ENCODE results near the gene TMEM156.
"Not testable (repeated sequence)": the region's sequence is repeated elsewhere in the genome, so short reads cannot be mapped to it uniquely, and the experiment has no call there.

TMEM156 gene

DNA sequence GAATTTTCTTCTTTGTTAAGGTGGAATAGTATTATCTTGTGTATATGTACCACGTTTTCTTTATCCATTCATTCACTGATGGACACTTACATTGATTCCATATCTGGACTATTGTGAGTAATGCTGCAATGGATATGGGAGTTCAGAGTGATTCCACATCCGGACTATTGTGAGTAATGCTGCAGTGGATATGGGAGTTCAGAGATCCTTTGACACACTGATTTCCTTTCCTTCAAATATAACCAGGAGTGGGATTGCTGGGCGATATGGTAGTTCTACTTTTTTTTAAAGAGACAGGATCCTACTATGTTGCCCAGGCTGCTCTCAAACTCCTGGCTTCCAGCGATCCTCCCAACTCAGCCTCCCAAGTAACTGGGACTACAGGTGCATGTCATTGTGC lies 12.1 kb downstream of the TMEM156 start:
- TF ChIP-seq, protein P1, sequence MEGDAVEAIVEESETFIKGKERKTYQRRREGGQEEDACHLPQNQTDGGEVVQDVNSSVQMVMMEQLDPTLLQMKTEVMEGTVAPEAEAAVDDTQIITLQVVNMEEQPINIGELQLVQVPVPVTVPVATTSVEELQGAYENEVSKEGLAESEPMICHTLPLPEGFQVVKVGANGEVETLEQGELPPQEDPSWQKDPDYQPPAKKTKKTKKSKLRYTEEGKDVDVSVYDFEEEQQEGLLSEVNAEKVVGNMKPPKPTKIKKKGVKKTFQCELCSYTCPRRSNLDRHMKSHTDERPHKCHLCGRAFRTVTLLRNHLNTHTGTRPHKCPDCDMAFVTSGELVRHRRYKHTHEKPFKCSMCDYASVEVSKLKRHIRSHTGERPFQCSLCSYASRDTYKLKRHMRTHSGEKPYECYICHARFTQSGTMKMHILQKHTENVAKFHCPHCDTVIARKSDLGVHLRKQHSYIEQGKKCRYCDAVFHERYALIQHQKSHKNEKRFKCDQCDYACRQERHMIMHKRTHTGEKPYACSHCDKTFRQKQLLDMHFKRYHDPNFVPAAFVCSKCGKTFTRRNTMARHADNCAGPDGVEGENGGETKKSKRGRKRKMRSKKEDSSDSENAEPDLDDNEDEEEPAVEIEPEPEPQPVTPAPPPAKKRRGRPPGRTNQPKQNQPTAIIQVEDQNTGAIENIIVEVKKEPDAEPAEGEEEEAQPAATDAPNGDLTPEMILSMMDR (IDR thresholded peaks at IDR 0.05; ENCODE audit: control insufficient read depth, insufficient read depth, low read depth, low read length, missing control alignments): no peak
- H3K4me3 ChIP-seq (ENCODE audit: control insufficient read depth, low read depth, low read length): no peak overlapping the region
- DNase-seq (ENCODE audit: low read depth): no peak

DNA sequence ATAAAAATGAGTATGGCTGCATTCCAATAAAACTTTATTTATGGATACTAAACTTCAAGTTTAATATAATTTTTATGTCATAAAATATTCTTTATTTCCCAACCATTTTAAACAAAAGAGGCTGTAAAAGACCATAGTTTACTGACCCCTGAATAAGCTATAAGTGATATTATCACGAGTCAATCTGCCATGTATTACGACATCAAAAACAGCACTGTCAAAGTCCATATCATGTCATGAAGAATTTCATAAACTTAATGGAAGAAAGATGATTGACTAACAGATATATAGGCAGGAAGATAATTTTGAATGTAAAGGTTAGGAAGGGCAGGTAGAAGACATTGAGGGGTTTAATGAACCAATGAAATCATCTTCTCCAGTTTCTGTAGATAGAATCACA lies 18.2 kb downstream of the TMEM156 start:
- TF ChIP-seq, protein P1 (IDR thresholded peaks at IDR 0.05; ENCODE audit: control insufficient read depth, insufficient read depth, low read depth, low read length, missing control alignments): no peak
- H3K4me3 ChIP-seq (ENCODE audit: control insufficient read depth, low read depth, low read length): no peak overlapping the region
- DNase-seq (ENCODE audit: low read depth): no peak

DNA sequence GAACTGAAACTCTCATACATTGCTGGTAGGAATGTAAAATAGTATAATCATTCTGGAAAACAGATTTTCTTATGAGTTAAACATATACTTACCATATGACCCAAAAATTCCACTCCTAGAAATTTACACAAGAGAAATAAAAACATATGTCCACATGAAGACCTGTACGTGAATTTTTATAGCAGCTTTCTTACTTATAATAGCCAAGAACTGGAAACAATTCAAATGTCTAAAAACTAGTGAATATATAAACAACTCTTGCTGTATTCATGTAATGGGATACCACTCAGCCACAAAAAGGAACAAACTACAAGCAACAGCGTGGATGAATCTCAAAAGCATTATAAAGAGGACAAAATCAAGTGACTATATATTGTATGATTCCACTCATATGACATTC lies 27.5 kb downstream of the TMEM156 start:
- DNase-seq (ENCODE audit: low read depth): no peak
- TF ChIP-seq, protein P1 (IDR thresholded peaks at IDR 0.05; ENCODE audit: control insufficient read depth, insufficient read depth, low read depth, low read length, missing control alignments): no peak
- H3K4me3 ChIP-seq (ENCODE audit: control insufficient read depth, low read depth, low read length): no peak overlapping the region

- not testable (repeated sequence) for DNase-seq (ENCODE audit: low read depth); H3K4me3 ChIP-seq (ENCODE audit: control insufficient read depth, low read depth, low read length)
Measured at GRCh38 chr4:39002058-39002457, 30.2 kb downstream of the TMEM156 start.

DNA sequence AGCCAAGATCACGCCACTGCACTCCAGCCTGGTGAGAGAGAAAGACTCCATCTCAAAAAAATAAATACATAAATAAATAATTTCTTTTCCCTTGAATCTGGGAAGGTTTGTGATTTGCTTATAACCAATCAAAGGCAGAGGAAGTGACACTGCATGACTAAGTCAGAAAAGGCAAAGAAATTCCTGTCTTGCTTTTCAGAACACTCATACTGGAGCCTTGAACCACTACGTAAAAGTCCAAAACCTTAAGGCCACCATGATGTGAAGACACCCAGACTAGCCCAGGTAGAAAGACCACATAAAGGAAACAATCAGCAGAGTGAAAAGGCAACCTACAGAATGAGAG lies 36.6 kb downstream of the TMEM156 start:
- no peak for DNase-seq (ENCODE audit: low read depth)
- no peak overlapping the region for H3K4me3 ChIP-seq (ENCODE audit: control insufficient read depth, low read depth, low read length)
- TF ChIP-seq, protein P1 (IDR thresholded peaks at IDR 0.05; ENCODE audit: control insufficient read depth, insufficient read depth, low read depth, low read length, missing control alignments): no peak

GRCh38 chr4:38994135-38994534 lies 38.1 kb downstream of the TMEM156 start:
- TF ChIP-seq, protein P1 (IDR thresholded peaks at IDR 0.05; ENCODE audit: control insufficient read depth, insufficient read depth, low read depth, low read length, missing control alignments): no peak
- no peak for DNase-seq (ENCODE audit: low read depth)
- no peak overlapping the region for H3K4me3 ChIP-seq (ENCODE audit: control insufficient read depth, low read depth, low read length)

DNA sequence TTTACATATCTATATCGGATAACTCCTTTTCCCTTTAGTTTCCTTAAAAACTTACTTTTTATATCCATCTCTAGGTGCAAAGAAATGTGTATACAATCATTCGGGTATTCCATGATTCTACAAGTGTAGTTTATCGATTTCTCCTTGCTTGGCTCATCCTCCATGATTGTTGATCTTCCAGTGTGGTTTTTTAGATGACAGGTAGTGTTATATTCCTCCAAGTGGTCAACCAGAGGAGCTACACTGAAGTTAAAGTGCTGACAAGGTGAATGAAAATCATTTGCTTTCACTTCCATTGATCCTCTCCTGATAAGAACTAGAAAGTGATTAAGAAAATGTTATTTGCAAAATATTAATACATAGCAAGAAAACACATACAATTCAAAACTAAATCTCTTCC lies 38.5 kb downstream of the TMEM156 start:
- no peak for DNase-seq (ENCODE audit: low read depth)
- no peak overlapping the region for H3K4me3 ChIP-seq (ENCODE audit: control insufficient read depth, low read depth, low read length)
- TF ChIP-seq, protein P1 (IDR thresholded peaks at IDR 0.05; ENCODE audit: control insufficient read depth, insufficient read depth, low read depth, low read length, missing control alignments): peak; percentile 19
